ENCODE measurements around the gene WFIKKN2. TPM values are rescaled to one million over a fixed set of nuclear protein-coding genes. Genes with fewer than 3 reads are reported as not detected.

Gene WFIKKN2
- total RNA-seq, 1 donor from 2014 or later = 3.7 TPM

Small RNA genes lying within 50 kb of the gene (small RNA-seq; reads per million reads assigned to genes)
- gene AC005921.1 = not detected

Other genes starting within 250 kb of the WFIKKN2 start
- not detected for gene ABCC3, start 200.7 kb upstream of the WFIKKN2 start, total RNA-seq
- gene ANKRD40, start 127.7 kb upstream of the WFIKKN2 start, total RNA-seq = 28.9 TPM
- 115 TPM for gene LUC7L3, start 116.0 kb upstream of the WFIKKN2 start, total RNA-seq
- gene ANKRD40CL, start 68.1 kb upstream of the WFIKKN2 start, total RNA-seq = not detected
- 9.4 TPM for gene TOB1, start 30.8 kb downstream of the WFIKKN2 start, total RNA-seq

Measured in frontal cortex (tissue), 1 donor.